B cell (primary cell): ENCODE results near the gene GLIS1. TPM values are rescaled to one million over a fixed set of nuclear protein-coding genes. Genes with fewer than 3 reads are reported as not detected.

Source experiments
- ATAC-seq: fragments of 200-7000 bp; cut with Tn5 transposase; one replicate; pipeline ENCODE4 v1.10.0; 2021; ENCODE audit warnings: low read depth, mild to moderate bottlenecking, moderate number of reproducible peaks, moderate library complexity
- CTCF ChIA-PET: fragments of 350-600 bp; sonication (Branson Sonifier 250); formaldehyde crosslinking; loops from one replicate; lab custom pipeline; 2021; ENCODE audit warnings: antibody characterized with exemption, inconsistent platforms; lab: Charles Lee
- POLR2A ChIA-PET: fragments of 350-600 bp; sonication (Branson Sonifier 250); formaldehyde crosslinking; loops from one replicate; lab custom pipeline; 2021; ENCODE audit warnings: antibody characterized with exemption; lab: Charles Lee
- DNase-seq: peaks from one replicate; pipeline ENCODE4 v3.0.0; 2013
- H2AFZ ChIP-seq: 2 replicates; pipeline ENCODE4 v1.6.1; 2012; ENCODE audit warnings: mild to moderate bottlenecking, low read depth, low read length; ENCODE audit not compliant: insufficient read depth, poor library complexity, severe bottlenecking
- H3K27ac ChIP-seq, 2 donors: 1 replicate in 1 of 2; 2 replicates in 1 of 2; pipeline ENCODE4 v1.5.1; 2012 to 2013; ENCODE audit warnings: low read length in 2 of 2, mild to moderate bottlenecking in 2 of 2, moderate library complexity in 1 of 2
- H3K27me3 ChIP-seq, 4 experiments: fragments of 200-600 bp in 1 of 4; sonication (generic) in 1 of 4; replicated peaks in 1 of 4; 1 replicate in 2 of 4; 2 replicates in 2 of 4; pipeline versions ENCODE4 v1.6.1 to v1.7.0; 2013 to 2016; ENCODE audit warnings: low read length in 3 of 4, mild to moderate bottlenecking in 2 of 4, mixed read lengths in 1 of 4, moderate library complexity in 1 of 4; ENCODE audit not compliant: insufficient read depth in 4 of 4, control insufficient read depth in 3 of 4; ENCODE audit errors: control extremely low read depth in 1 of 4
- H3K36me3 ChIP-seq, 2 experiments: replicated peaks in 1 of 2; 1 replicate in 1 of 2; 2 replicates in 1 of 2; pipeline versions ENCODE4 v1.6.1 to v1.7.1; 2013; ENCODE audit warnings: low read length in 1 of 2; ENCODE audit not compliant: insufficient read depth in 2 of 2, control insufficient read depth in 1 of 2; ENCODE audit errors: control extremely low read depth in 1 of 2, extremely low read depth in 1 of 2
- H3K4me1 ChIP-seq, 2 donors: fragments of 200-600 bp in 1 of 2; sonication (generic) in 1 of 2; 1 replicate in 1 of 2; 2 replicates in 1 of 2; pipeline versions ENCODE4 v1.5.1 to v1.6.1; 2013 to 2017; ENCODE audit warnings: low read length in 2 of 2; ENCODE audit not compliant: control insufficient read depth in 2 of 2, insufficient read depth in 2 of 2
- H3K4me2 ChIP-seq: replicated peaks from 2 replicates; pipeline ENCODE3; 2012; ENCODE audit warnings: mild to moderate bottlenecking, low read depth, low read length; ENCODE audit not compliant: poor library complexity, severe bottlenecking
- H3K4me3 ChIP-seq, 5 experiments: fragments of 200-600 bp in 1 of 5; sonication (generic) in 1 of 5; 1 replicate in 3 of 5; 2 replicates in 2 of 5; pipeline versions ENCODE4 v1.5.1 to v1.7.0; 2011 to 2016; ENCODE audit warnings: low read length in 4 of 5, mild to moderate bottlenecking in 4 of 5, low read depth in 2 of 5, control low read depth in 1 of 5, moderate library complexity in 1 of 5; ENCODE audit not compliant: insufficient read depth in 1 of 5; ENCODE audit errors: control extremely low read depth in 1 of 5, extremely low read depth in 1 of 5
- H3K79me2 ChIP-seq: fragments of 200-600 bp; sonication (generic); one replicate; pipeline ENCODE4 v1.6.0; 2016; ENCODE audit warnings: low read length; ENCODE audit not compliant: control insufficient read depth, insufficient read depth
- H3K9ac ChIP-seq: fragments of 200-600 bp; sonication (generic); 2 replicates; pipeline ENCODE4 v1.6.1; 2017; ENCODE audit warnings: mild to moderate bottlenecking, low read length, moderate library complexity
- H3K9me3 ChIP-seq, 3 donors: one replicate each; pipeline versions ENCODE4 v1.6.1 to v1.7.1; 2013; ENCODE audit warnings: low read length in 2 of 3; ENCODE audit not compliant: control insufficient read depth in 2 of 3, insufficient read depth in 1 of 3; ENCODE audit errors: control extremely low read depth in 1 of 3
- H4K20me1 ChIP-seq: 2 replicates; pipeline ENCODE4 v1.6.0; 2012; ENCODE audit warnings: mild to moderate bottlenecking, low read length; ENCODE audit not compliant: insufficient read depth, control insufficient read depth, poor library complexity, severe bottlenecking
- H3K27ac Mint-ChIP-seq: one replicate; pipeline ENCODE4 v1.8.0; 2021; ENCODE audit warnings: mixed read lengths
- H3K27me3 Mint-ChIP-seq: one replicate; pipeline ENCODE4 v1.8.0; 2021; ENCODE audit warnings: mixed read lengths
- H3K4me1 Mint-ChIP-seq: one replicate; pipeline ENCODE4 v1.8.0; 2021; ENCODE audit warnings: mixed read lengths
- H3K4me3 Mint-ChIP-seq: one replicate; pipeline ENCODE4 v1.8.0; 2021; ENCODE audit warnings: mixed read lengths
- H3K9me3 Mint-ChIP-seq: one replicate; pipeline ENCODE4 v1.8.0; 2022; ENCODE audit warnings: mixed read lengths; ENCODE audit not compliant: insufficient read depth
- EZH2 ChIP-seq: IDR thresholded peaks from 2 replicates; pipeline ENCODE4 v1.6.1; 2012; ENCODE audit warnings: borderline replicate concordance, low read depth, mild to moderate bottlenecking, moderate library complexity, low read length; ENCODE audit not compliant: insufficient read depth, poor library complexity, severe bottlenecking
- WGBS: methylation state at CpG from one replicate; pipeline ENCODE4 v1.1.5; 2013; ENCODE audit warnings: missing lambda C conversion rate; ENCODE audit not compliant: insufficient coverage; 5-methylcytosine and 5-hydroxymethylcytosine counted together
- intact Hi-C: fragments of 100-400 bp; cut with micrococcal nuclease; formaldehyde crosslinking; loops from one replicate; pipeline ENCODE4 v1.10.0; 2022
- polyA plus RNA-seq: library from polyadenylated mRNA; depleted of rRNA; stranded (reverse); fragments of >200 nt; gene quantifications from 2 replicates; pipeline ENCODE4 v1.2.3, GENCODE V29; 2012
- total RNA-seq, 2 donors: library from RNA; stranded (reverse); fragments of 120-200 nt in 1 of 2; gene quantifications; 1 replicate in 1 of 2; 2 replicates in 1 of 2; pipeline versions ENCODE4 v1.2.3 to v1.2.4, GENCODE V29; 2013 to 2022
- TF ChIP-seq, protein P1 (sequence below): fragments of 200-600 bp; IDR thresholded peaks from one replicate; pipeline ENCODE4 v1.8.0; 2022; ENCODE audit warnings: antibody characterized with exemption, mild to moderate bottlenecking

The GLIS1 gene
- total and polyA plus RNA-seq, 2 donors (not counting 1 experiment from before 2014, with no cell fraction given) = not detected

GRCh38 chr1:53461323-53462044 lies 277.5 kb downstream of the GLIS1 start:
- H3K4me2 ChIP-seq = no peak overlapping the region
- H2AFZ ChIP-seq = no peak overlapping the region
- intact Hi-C loops = no loop called here
- no peak overlapping the region for H3K9ac ChIP-seq
- H3K79me2 ChIP-seq = no peaks in the 10 kb centered on the region
- no peaks in the 10 kb centered on the region for H3K4me1 ChIP-seq
- H3K9me3 ChIP-seq = no peaks in the 10 kb centered on the region
- no peak overlapping the region for H3K4me3 ChIP-seq
- DNase-seq (no peak), ATAC-seq (no peak)
- WGBS = 95% methylated on average over 24 of the region's 25 CpGs
- Mint-ChIP-seq H3K9me3 (no peaks in the 10 kb centered on the region), H3K4me3 (no peak overlapping the region), H3K27me3 (peaks cover 3% of the 10 kb centered on the region), H3K4me1 (no peaks in the 10 kb centered on the region), H3K27ac (no peak overlapping the region)
- CTCF ChIA-PET = no interaction called here
- POLR2A ChIA-PET = no interaction called here
- no peaks in the 10 kb centered on the region for H4K20me1 ChIP-seq
- TF ChIP-seq EZH2 = no peak
- TF ChIP-seq, protein P1, sequence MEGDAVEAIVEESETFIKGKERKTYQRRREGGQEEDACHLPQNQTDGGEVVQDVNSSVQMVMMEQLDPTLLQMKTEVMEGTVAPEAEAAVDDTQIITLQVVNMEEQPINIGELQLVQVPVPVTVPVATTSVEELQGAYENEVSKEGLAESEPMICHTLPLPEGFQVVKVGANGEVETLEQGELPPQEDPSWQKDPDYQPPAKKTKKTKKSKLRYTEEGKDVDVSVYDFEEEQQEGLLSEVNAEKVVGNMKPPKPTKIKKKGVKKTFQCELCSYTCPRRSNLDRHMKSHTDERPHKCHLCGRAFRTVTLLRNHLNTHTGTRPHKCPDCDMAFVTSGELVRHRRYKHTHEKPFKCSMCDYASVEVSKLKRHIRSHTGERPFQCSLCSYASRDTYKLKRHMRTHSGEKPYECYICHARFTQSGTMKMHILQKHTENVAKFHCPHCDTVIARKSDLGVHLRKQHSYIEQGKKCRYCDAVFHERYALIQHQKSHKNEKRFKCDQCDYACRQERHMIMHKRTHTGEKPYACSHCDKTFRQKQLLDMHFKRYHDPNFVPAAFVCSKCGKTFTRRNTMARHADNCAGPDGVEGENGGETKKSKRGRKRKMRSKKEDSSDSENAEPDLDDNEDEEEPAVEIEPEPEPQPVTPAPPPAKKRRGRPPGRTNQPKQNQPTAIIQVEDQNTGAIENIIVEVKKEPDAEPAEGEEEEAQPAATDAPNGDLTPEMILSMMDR = no peak
- H3K36me3 ChIP-seq = no peaks in the 10 kb centered on the region
- H3K27me3 ChIP-seq = no peaks in the 10 kb centered on the region
- no peak overlapping the region for H3K27ac ChIP-seq

DNA sequence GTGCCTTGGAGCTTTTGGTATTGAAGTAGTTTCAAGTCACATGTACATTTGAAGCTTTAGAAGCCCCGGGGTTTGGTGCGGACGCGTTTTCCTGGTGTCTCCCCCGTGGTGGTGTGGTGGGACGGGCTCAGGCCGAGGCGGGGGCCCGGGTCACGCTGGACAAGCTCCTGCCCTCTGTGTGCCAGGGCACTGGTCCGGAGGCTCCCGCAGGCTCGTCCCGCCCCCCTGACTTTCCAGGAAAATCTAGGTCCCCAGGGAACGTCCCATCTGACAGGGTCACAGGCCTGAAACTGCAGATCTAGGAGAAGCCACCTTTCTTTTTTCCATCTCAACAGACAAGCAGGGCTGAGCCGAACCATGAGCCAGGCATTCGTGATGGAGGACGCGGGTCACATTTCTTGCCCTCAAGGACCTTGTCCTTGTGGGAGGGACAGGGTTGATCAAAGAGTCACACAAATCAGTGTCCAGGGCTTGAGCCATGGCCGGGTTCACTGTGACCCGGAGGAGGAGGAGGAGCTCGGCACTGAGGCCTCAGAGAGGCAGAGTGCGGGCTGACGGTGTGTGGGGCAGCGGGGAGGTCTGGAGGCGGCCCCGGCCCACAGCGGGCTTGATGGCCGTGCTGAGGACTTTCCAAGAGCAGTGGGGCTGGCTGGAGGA lies 278.2 kb downstream of the GLIS1 start:
- DNase-seq (no peak), ATAC-seq (no peak)
- Histone ChIP-seq H3K27me3 (no peaks in the 10 kb centered on the region), H3K36me3 (no peaks in the 10 kb centered on the region), H3K4me3 (no peak overlapping the region), H3K4me2 (no peak overlapping the region), H3K79me2 (no peaks in the 10 kb centered on the region), H2AFZ (no peak overlapping the region), H3K4me1 (no peaks in the 10 kb centered on the region), H4K20me1 (no peaks in the 10 kb centered on the region), H3K27ac (no peak overlapping the region), H3K9me3 (no peaks in the 10 kb centered on the region), H3K9ac (no peak overlapping the region)
- POLR2A ChIA-PET = no interaction called here
- Mint-ChIP-seq H3K4me1 (no peaks in the 10 kb centered on the region), H3K9me3 (no peaks in the 10 kb centered on the region), H3K4me3 (no peak overlapping the region), H3K27me3 (peaks cover 4% of the 10 kb centered on the region), H3K27ac (no peak overlapping the region)
- CTCF ChIA-PET = no interaction called here
- 94% methylated on average over 27 of the region's 29 CpGs for WGBS
- no peak for TF ChIP-seq EZH2
- TF ChIP-seq, protein P1 = no peak
- intact Hi-C loops = no loop called here
